ENCODE measurements around the gene ADGRL2. TPM values are rescaled to one million over a fixed set of nuclear protein-coding genes. Genes with fewer than 3 reads are reported as not detected.

The ADGRL2 gene
- total and polyA plus RNA-seq, 2 of the 4 experiments (the other 2 are of a cell fraction) = 17.0 to 42.7 TPM

- Histone ChIP-seq H2BK15ac (ENCODE audit: low read depth, low read length) (no peak overlapping the region), H2BK20ac (ENCODE audit: low read depth, low read length) (no peak overlapping the region), H2AK5ac (ENCODE audit: low read depth, low read length) (no peak overlapping the region), H3K23ac (ENCODE audit: low read depth, low read length) (no peak overlapping the region), H3K27ac (ENCODE audit: insufficient read depth, low read length) (no peak overlapping the region), H3K79me1 (ENCODE audit: low read depth in 1 of 2, low read length in 2 of 2) (no peaks in the 10 kb centered on the region), H3K56ac (ENCODE audit: extremely low read depth, insufficient read depth, low read length) (no peak overlapping the region), H4K8ac (ENCODE audit: low read depth in 2 of 2, low read length in 2 of 2) (no peak overlapping the region), H3K4me3 (ENCODE audit: insufficient read depth, low read depth, low read length) (no peak overlapping the region), H2BK5ac (ENCODE audit: low read depth, low read length, poor library complexity, severe bottlenecking) (no peak overlapping the region), H3K27me3 (ENCODE audit: control insufficient read depth, insufficient read depth, low read length) (no peaks in the 10 kb centered on the region), H4K5ac (ENCODE audit: low read depth, low read length) (no peak overlapping the region), H3K18ac (ENCODE audit: low read depth, low read length) (no peak overlapping the region), H2BK120ac (ENCODE audit: low read depth, low read length) (no peak overlapping the region), H3K9me1 (ENCODE audit: insufficient read depth, low read length) (no peaks in the 10 kb centered on the region), H3K36me3 (ENCODE audit: control insufficient read depth, insufficient read depth, low read length) (no peaks in the 10 kb centered on the region), H2AK9ac (replicated peaks; ENCODE audit: low read depth, low read length, poor library complexity) (no peak overlapping the region), H3K9ac (ENCODE audit: low read depth, low read length) (no peak overlapping the region), H3K14ac (replicated peaks; ENCODE audit: low read depth, low read length) (no peak overlapping the region), H3K9me3 (ENCODE audit: control insufficient read depth, insufficient read depth, low read length) (no peaks in the 10 kb centered on the region), H4K91ac (ENCODE audit: insufficient read depth, low read depth, low read length) (no peak overlapping the region), H3K4me2 (ENCODE audit: low read depth, low read length) (no peak overlapping the region), H4K20me1 (ENCODE audit: insufficient read depth, low read length) (no peaks in the 10 kb centered on the region), H2AFZ (replicated peaks; ENCODE audit: low read length, poor library complexity) (no peak overlapping the region), H3K4ac (ENCODE audit: low read depth, low read length) (no peak overlapping the region), H3K4me1 (ENCODE audit: control insufficient read depth, insufficient read depth, low read length) (no peaks in the 10 kb centered on the region)
- in situ Hi-C loops (cut with MboI; ENCODE audit: low sequenced_read_pairs) = no loop called here
- BruUV-seq (replicated peaks) = no TSS peak
- dilution Hi-C loops (cut with HindIII; ENCODE audit: low sequenced_read_pairs, unreplicated experiment) = no loop called here
- ATAC-seq (ENCODE audit: low read depth) (no peak), DNase-seq (no peak)
- POLR2A ChIA-PET (ENCODE audit: unreplicated experiment) = no interaction called here
- intact Hi-C loops (cut with micrococcal nuclease) = no loop called here
- TF ChIP-seq MAZ (IDR thresholded peaks at IDR 0.05; ENCODE audit: borderline replicate concordance, low read depth, low read length) = no peak
- CTCF ChIA-PET = no interaction called here
Measured at GRCh38 chr1:81978945-81979344, 178.2 kb downstream of the ADGRL2 start.

Measured in IMR-90 (cell line).